GM11168 (cell line): ENCODE results near the gene CARD11.

Source experiments
- in situ Hi-C: fragments of 300-500 bp; cut with MboI; formaldehyde crosslinking; loops from one replicate; pipeline ENCODE4 v1.12.0; 2022; ENCODE audit warnings: low sequenced_read_pairs; ENCODE audit not compliant: unreplicated experiment

CARD11 gene

GRCh38 chr7:3043544-3044371 lies at the start of gene CARD11:
CARD11 (minus strand) TSS chr7:3043867; CDS start chr7:2958506, 85,361 bp downstream.
- in situ Hi-C loops: no loop called here

DNA sequence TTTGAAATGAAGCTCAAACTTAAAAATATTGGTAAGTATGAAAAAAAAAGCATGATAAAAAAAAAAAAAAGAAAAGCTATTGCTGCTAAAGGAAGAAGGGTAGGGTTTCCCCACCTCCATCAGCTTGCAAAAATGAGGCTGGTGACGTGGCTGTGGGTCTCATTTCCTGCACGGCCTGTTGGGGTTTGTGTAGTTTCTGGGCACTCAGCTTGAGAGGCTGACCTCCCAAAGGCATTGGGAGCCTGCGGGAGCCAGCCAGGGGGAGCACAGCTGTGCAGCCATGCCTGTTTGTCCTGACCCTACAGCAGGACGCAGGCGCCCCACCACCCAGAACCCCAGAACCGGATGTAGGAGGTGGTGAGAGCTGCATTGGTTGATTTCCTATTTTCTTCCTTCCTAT lies 48.8 kb upstream of the CARD11 start:
- in situ Hi-C loops: no loop called here

DNA sequence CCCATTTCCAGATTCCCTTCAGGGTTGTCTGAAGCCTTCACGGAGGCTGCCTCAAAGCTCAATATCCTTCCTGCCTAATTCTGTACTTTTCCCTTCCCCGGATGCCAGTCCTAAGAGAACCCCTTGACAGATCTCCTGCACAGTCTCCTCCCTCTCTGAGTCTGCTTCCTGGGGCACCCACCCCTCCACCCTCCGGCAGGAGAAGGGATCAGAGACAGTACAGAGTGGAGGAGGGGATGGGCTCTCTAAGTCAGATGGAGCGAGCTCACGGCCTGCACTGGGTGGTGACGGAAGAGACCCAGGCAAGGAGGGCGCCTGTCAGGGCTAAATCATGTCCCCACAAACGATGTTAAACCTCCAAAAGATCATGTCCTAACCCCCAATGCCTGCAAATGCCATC lies 48.0 kb upstream of the CARD11 start:
- in situ Hi-C loops: no loop called here

GRCh38 chr7:3089493-3089892 lies 45.8 kb upstream of the CARD11 start:
- in situ Hi-C loops: no loop called here

DNA sequence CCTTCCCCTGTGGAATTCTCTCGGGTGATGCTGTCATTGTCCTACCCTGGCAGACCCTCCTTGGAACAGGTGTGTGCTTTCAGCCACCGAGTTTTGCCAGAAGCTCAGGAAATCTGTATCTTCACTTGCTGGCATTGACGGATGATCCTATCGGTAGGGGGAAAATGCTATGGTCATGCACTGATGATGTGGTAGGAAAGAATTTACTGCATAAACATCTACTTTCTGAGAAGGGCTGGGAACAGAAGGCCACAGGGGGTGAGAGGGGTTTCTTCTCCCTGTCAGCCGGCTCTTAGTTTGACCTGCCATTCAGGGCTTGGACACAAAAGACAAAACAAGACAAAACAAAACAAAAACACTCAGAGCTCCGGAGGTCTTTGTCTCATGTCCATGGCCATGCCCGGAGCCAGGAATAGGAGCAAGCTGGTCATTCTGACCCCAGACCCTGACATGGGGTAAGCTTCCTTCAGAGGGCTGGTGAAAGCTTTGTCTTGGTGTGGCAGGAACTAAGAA lies 43.6 kb upstream of the CARD11 start:
- in situ Hi-C loops: no loop called here

GRCh38 chr7:3083350-3083749 lies 39.7 kb upstream of the CARD11 start:
- in situ Hi-C loops: no loop called here

DNA sequence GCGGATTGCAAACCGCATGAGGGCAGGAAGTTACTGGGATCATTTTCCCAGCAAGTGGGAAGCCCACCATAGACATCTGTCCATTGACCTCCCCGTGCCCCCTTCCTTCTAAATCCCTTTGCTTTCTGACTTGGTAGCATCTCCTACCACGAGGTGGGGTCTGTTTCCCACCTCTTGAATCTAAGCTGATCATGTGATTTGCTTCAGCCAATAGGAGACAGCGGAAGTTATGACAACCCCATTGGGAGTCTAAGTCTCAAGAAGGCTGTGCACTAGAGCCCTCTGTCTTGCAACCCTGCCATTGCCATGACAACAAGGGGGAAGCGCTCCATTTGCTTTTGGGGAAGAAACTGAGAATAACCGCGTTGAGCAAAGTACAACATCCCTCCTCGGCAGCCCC lies 39.2 kb upstream of the CARD11 start:
- in situ Hi-C loops: no loop called here

DNA sequence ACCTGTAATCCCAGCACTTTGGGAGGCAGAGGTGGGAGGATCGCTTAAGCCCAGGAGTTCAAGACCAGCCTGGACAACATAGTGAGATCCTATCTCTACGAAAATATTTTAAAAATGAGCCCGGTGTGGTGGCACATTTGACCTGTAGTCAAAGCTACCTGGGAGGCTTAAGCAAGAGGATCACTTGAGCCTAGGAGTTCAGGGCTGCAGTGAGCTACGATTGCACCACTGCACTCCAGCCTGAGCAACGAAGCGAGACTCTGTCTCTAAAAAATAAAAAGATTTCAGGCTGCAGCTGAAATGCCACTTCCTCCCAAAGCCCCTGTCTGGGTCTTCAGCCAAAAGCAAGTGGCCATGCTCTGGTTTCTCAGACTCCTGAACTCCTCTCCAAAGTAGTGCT lies 38.7 kb upstream of the CARD11 start:
- in situ Hi-C loops: no loop called here

DNA sequence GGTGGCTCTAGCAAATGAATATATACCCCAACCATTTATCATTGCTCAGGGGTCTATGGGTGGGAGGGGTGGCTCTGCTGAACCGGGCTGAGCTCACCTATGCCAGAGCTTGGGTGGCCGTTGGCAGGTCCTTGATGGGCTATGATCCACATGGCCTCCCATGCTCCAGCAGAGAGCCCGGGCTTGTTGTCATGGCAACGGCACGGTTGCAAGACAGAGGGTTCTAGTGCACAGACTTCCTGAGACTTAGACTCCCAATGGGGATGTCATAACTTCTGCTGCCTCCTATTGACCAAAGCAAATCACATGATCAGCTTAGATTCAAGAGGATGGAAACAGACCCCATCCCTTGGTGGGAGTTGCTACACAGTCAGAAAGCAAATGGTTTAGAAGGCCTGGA lies 36.4 kb upstream of the CARD11 start:
- in situ Hi-C loops: no loop called here

DNA sequence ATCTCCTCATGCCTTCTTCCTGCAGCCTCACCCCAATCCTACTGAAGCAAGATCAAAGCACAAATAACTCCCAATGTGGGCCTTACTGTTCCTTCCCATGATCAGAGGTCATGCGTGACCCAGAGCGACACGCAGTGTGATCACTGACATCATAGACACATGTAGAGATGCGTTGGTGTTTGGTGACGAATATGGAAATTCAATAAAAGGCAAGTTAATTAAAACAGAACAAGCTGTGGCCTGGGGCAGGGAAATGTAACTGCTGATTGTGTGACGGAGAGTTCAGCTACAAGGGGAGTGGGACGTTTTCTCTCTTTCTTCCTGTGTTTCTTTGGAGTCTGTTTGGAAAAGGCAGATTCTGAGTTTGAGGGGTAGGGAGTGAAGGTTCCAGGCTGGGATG lies 34.8 kb upstream of the CARD11 start:
- in situ Hi-C loops: no loop called here

DNA sequence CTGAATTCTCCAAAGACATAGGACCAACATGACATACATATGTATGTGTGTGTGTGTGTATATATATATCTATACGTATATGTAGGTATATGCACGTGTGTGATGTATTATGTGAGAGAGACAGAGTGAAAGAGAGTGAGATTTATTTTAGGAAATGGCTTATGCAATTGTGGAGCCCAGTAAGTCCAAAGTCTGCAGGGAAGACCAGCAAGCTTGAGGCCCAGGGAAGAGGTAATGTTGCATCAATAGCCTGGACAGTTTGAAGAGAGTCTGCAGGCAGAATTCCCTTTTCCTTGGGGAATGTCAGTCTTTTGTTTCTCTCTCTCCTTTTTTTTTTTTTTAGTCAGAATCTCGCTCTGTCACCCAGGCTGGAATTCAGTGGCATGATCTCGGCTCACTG lies 33.0 kb upstream of the CARD11 start:
- in situ Hi-C loops: no loop called here

- in situ Hi-C loops: no loop called here
Observed at GRCh38 chr7:3076163-3076562, 32.5 kb upstream of the CARD11 start.

GRCh38 chr7:3075441-3075840 lies 31.8 kb upstream of the CARD11 start:
- in situ Hi-C loops: no loop called here

- in situ Hi-C loops: no loop called here
Observed at GRCh38 chr7:3074459-3074821, 30.8 kb upstream of the CARD11 start.

DNA sequence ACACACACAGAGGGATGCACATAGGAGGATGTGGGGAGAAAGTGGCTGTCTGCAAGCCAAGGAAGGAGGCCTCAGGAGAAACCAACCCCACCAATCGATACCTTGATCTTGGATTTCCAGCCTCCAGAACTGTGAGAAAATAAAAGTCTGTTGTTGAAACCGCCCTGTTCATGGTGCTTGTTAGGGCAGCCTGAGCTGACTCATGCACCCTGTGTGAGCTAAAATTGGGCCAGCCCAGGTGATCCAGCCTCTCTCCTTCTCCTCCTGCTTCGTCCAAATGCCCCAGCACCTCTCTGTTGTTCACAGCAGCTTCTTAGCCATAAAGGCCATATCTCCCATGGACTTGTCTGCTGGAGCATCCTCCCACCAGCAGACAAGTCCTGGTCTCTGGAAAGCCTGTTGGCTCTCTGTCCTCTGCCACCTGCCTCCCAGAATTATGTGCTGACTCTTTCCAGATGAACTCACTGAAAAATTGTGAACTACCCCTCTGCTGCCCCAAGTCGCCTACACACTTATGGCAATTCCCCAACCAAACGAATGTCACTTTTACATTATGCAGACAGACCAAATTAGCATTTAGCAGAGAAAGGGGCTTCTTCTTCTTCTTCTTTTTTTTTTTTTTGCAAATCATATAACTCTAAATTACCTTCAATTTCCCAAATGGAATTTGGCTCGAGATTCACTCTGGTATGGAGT lies 30.2 kb upstream of the CARD11 start:
- in situ Hi-C loops: no loop called here

DNA sequence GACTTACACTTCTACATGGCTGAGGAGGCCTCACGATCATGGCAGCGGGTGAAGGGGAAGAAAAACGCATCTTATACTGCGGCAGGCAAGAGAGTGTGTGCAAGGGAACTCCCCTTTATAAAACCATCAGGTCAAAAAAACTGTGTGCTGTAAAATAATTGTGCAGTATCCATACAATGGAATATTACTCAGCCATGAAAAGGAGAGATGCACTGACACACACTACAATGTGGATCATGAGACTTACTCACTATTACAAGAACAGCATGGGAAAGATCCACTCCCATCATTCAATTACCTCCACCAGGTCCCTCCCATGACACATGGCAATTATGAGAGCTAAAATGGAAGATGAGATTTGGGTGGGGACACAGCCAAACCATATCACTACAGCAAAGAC lies 27.2 kb upstream of the CARD11 start:
- in situ Hi-C loops: no loop called here

- in situ Hi-C loops: loop anchor here (10.0 kb wide), 1 partner anchor 185 kb away; no protein-coding TSS in a partner anchor
Observed at GRCh38 chr7:3069771-3070449, 26.2 kb upstream of the CARD11 start.

DNA sequence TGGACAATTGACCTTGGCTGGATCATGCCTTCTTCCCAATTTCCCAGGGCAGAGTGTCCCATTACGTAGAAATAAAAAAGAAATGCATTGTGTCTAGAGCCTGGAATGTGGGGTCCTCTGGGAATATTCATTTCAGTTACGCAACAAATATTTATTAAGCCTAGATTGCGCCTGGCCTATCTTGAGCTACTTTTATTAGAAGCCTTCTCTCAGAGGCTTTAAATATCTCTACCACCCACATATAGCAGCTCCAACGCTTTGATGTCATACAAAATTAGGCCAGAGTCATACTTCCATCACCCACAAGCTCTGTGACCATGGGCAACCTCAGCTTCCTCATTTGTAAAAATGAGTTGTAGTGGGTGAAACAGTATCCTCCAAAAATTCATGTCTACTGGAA lies 24.9 kb upstream of the CARD11 start:
- in situ Hi-C loops: loop anchor here (10.0 kb wide), 1 partner anchor 184 kb away; no protein-coding TSS in a partner anchor

DNA sequence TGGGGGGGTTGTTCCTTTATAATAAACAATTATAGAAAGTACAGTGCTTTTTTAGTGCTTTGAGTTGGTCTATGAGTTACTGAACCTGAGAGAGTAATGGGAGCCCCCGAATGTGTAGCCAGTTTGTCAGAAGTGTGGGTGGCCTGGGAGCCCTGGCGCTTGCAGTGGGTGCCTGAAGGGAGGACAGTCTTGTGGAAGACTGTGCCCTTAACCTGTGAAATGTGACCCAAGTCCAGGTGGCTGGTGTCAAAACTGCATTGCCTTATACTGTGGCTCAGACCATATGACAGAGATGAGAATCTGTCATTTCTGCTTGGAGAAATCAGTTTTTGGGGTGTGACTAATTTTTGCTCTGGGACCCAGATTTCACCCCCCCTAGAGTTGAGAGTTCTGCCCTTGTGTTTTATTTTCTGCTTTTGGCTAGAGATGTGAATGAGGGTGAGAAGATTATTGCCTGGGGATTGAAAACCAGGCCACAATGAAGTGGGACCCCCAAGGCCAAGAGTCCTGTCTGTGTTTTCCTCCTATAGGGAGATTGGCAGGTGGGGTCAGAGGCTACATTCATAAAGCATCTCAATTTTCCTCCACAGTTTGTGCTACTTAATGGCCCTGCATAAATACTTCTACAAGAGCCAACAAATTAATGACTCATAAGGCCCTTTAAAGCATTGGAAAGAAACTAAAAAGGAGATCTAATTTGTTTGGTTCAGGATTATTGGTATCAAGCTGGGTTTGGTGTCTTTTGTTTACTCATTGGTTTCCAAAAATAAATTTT lies 24.1 kb upstream of the CARD11 start:
- in situ Hi-C loops: loop anchor here (10.0 kb wide), 1 partner anchor 183 kb away; no protein-coding TSS in a partner anchor

DNA sequence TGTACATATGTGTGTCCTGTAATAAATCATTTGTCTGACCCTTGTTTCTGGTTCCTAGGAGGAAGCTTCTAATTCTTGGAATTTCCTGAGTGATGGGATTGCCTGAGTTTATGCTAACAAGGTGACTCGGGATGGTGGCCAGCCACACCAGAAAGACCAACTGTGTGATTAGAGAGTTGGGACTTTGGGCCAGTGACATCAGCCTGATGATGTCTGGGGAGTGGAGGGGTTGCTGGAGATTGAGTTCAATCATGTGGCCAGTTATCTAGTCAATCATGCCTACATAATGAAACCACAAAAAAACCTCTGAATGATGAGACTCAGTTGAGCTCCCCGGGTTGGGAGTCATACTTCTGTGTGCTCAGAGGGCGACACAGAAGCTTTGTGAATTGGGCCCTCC lies 23.5 kb upstream of the CARD11 start:
- in situ Hi-C loops: loop anchor here (10.0 kb wide), 1 partner anchor 182 kb away; no protein-coding TSS in a partner anchor
